Spinal cord (tissue), 10 donors: ENCODE data around the gene SIRPD. TPM values are rescaled to one million over a fixed set of nuclear protein-coding genes. Genes with fewer than 3 reads are reported as not detected.

Experiments used
- DNase-seq, 6 donors: peaks; one replicate each; pipeline versions ENCODE4 v3.0.0 to v3.0.0-alpha.2; 2013 to 2015; ENCODE audit warnings: low spot score in 6 of 6, low read depth in 4 of 6
- H3K27ac ChIP-seq: one replicate; pipeline ENCODE4 v1.5.1; 2013; ENCODE audit warnings: low read depth, low read length, control low read depth
- H3K27me3 ChIP-seq: one replicate; pipeline ENCODE4 v1.6.1; 2013; ENCODE audit warnings: low read length; ENCODE audit not compliant: control insufficient read depth, insufficient read depth
- H3K36me3 ChIP-seq: one replicate; pipeline ENCODE4 v1.6.1; 2013; ENCODE audit warnings: low read length; ENCODE audit not compliant: control insufficient read depth, insufficient read depth
- H3K4me1 ChIP-seq: one replicate; pipeline ENCODE4 v1.6.1; 2013; ENCODE audit warnings: low read length; ENCODE audit not compliant: control insufficient read depth, insufficient read depth
- H3K4me3 ChIP-seq: one replicate; pipeline ENCODE4 v1.5.1; 2013; ENCODE audit warnings: low read depth, low read length, control low read depth
- H3K9me3 ChIP-seq: one replicate; pipeline ENCODE4 v1.6.1; 2013; ENCODE audit warnings: low read length; ENCODE audit not compliant: control insufficient read depth, insufficient read depth
- WGBS: methylation state at CpG from one replicate; pipeline ENCODE4 v1.1.5; 2013; ENCODE audit warnings: missing lambda C conversion rate; ENCODE audit not compliant: insufficient coverage; 5-methylcytosine and 5-hydroxymethylcytosine counted together
- polyA plus RNA-seq, 2 donors: library from polyadenylated mRNA; unstranded; fragments of 120-200 nt; gene quantifications; one replicate each; pipeline ENCODE4 v1.2.1, GENCODE V29; 2013; ENCODE audit not compliant: insufficient read length in 2 of 2
- small RNA-seq: library from RNA; depleted of rRNA; stranded (forward); fragments of <200 nt; gene quantifications from one replicate; pipeline ENCODE3, GENCODE V24; 2014; ENCODE audit warnings: low replicate concordance
- total RNA-seq, 2 donors: library from RNA; depleted of rRNA in 1 of 2; stranded (reverse); fragments of 120-200 nt in 1 of 2; fragments of >200 nt in 1 of 2; gene quantifications; one replicate each; pipeline versions ENCODE4 v1.2.3 to v1.2.4, GENCODE V29; 2013 to 2014
- donor health status: healthy.

SIRPD gene
- total and polyA plus RNA-seq, 4 donors: not detected

DNA sequence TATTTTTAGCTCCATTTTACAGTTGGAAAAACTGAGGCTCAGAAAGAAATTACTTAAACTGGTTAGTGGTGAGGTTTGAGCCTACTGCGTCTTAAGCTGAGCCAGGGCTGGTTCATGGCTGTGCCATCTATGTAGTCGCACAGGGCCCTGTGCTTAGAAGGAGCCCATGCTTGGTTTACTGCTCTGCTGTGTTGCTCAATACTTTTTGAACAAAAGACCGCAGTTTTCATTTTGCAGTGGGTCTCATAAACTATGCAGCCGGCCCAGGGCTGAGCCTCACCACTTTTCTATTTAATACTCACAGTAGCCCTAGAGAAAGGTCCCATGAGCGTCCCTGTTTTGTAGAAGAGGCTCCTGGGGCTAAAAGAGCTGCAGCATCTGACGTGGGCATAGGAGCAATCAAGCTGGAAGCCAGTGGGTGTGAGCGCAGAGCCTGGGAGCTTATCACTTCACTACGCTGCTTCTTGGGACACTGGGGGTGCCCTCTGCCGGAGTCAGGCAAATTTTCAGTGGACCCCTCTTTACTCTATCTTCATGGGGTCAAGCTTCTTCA is 66.8 kb downstream of the SIRPD start:
- no peaks in the 10 kb centered on the region for H3K4me1 ChIP-seq
- H3K27me3 ChIP-seq: no peaks in the 10 kb centered on the region
- H3K27ac ChIP-seq: no peak overlapping the region
- H3K36me3 ChIP-seq: no peaks in the 10 kb centered on the region
- DNase-seq: no peak
- 75% methylated on average over 7 of the region's 9 CpGs for WGBS
- no peak overlapping the region for H3K4me3 ChIP-seq
- H3K9me3 ChIP-seq: no peaks in the 10 kb centered on the region

DNA sequence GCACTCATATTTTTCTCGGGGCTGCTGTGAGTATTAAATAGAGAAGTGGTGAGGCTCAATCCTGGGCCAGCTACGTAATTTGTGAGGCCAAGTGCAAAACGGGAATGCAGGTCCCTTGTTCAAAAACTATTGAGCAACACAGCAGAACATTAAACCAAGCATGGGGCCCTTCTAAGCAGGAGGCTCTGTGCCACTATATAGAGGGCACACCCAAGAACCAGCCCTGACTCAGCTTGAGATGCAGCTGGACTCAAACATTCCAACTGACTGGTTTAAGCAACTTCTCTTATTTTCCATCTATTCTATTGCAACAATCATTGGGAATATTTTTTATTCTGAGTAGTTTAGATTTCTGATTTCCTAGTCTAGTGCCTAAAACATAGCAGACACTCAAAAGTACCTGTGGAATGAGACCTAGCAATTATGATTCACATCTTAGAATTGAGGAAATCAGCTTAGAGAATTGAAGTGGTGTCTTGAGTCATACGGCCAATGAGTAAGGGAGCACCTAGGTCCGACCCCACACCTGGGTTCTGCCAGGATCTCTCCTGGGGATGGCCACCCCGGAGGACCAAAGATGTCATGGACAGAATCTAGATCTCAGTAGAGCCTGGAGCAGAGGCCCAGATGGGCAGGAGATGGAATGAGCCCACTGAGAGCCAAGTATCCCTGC is 67.6 kb downstream of the SIRPD start:
- Histone ChIP-seq H3K9me3 (no peaks in the 10 kb centered on the region), H3K4me3 (no peak overlapping the region), H3K4me1 (no peaks in the 10 kb centered on the region), H3K27ac (no peak overlapping the region), H3K27me3 (no peaks in the 10 kb centered on the region), H3K36me3 (no peaks in the 10 kb centered on the region)
- no peak for DNase-seq
- WGBS: 72% methylated on average over 5 of the region's 6 CpGs

DNA sequence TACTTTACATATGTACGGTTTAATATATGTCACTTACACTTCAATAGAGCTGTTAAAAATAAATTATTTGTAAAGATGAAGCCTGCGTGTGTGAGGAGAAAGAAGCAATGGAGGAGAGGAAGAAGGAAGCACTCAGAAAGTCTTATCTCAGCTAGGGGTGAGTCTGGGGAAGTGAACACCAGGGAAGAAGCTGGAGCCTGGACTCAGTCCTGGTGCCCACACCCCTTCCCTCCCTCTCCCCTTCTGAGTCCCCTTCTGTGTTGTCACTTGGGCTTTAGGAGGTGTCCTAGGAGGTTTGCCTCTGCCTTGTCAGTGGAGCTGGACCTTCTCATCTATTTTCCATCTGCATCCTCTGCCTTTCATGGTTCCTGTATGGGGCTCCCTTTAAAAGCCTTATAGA is 68.2 kb downstream of the SIRPD start:
- Histone ChIP-seq H3K4me1 (no peaks in the 10 kb centered on the region), H3K4me3 (no peak overlapping the region), H3K27ac (no peak overlapping the region), H3K9me3 (no peaks in the 10 kb centered on the region), H3K27me3 (no peaks in the 10 kb centered on the region), H3K36me3 (no peaks in the 10 kb centered on the region)
- WGBS: no CpG with 5 or more reads among the region's 2 CpGs
- no peak for DNase-seq

DNA sequence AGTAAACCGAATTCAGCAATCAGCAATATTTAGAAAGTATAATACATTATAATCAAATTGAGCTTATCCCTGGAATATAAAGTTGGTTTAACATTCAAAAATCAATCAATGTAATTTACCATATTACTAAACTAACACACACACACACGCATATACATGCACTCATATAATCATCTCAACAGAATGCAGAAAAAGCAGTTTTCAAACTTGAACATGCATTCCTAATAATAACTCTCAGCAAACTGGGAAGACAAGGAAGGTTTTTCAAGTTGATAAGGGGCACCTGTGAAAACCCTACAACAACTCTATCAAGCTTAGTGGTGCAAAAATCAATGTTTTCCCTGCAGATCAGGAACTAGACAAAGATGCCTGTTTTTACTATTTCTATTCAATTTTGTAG is 70.9 kb downstream of the SIRPD start:
- no peak for DNase-seq
- Histone ChIP-seq H3K27ac (no peak overlapping the region), H3K4me3 (no peak overlapping the region), H3K9me3 (no peaks in the 10 kb centered on the region), H3K36me3 (no peaks in the 10 kb centered on the region), H3K4me1 (no peaks in the 10 kb centered on the region), H3K27me3 (no peaks in the 10 kb centered on the region)
- no CpG with 5 or more reads among the region's 2 CpGs for WGBS

DNA sequence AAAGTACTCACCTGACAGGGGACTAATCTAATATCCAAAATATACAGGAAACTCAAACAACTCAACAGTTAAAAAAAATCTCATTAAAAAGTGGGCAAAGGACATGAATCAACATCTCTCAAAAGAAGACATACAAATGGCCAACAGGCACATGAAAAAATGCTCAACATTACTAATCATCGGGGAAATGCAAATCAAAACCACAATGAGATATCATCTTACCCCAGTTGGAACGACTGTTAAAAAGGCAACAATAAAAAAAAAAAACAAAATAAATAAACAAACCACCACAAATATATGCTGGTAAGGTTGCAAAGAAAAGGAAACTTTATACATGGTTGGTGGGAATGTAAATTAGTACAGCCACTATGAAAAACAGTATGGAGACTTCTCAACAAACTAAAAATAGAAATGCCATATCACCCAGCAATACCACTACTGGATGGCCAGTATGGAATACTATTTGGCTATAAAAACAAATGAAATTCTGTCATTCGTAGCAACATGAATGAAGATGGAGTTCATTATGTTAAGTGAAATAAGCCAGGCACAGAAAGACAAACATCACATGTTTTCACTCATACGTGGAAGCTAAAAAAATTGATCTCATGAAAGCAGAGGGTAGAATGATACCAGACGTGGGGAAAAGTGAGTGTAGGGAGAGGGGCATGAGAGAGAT is 72.9 kb downstream of the SIRPD start:
- Histone ChIP-seq H3K27me3 (no peaks in the 10 kb centered on the region), H3K9me3 (no peaks in the 10 kb centered on the region), H3K36me3 (no peaks in the 10 kb centered on the region), H3K4me3 (no peak overlapping the region), H3K27ac (no peak overlapping the region), H3K4me1 (no peaks in the 10 kb centered on the region)
- WGBS: 60% methylated on average over 1 of the region's 5 CpGs
- DNase-seq: no peak

Small RNA genes within 50 kb of the gene (small RNA-seq; reads per million reads assigned to genes)
- gene RNU6-917P: not detected

Other genes starting within 250 kb of the SIRPD start
- 1 to 10 TPM; 4.1 to 8.7 TPM for gene SDCBP2, start 228.6 kb downstream of the SIRPD start, total RNA-seq
- gene SDCBP2, start 228.6 kb downstream of the SIRPD start, polyA plus RNA-seq: 10 to 100 TPM; 20.0 to 20.1 TPM
- gene FKBP1A, start 164.7 kb downstream of the SIRPD start, total RNA-seq: 100 to 1,000 TPM in 1 of 2 donors, 10 to 100 TPM in 1; 87.2 to 102 TPM
- gene FKBP1A, start 164.7 kb downstream of the SIRPD start, polyA plus RNA-seq: 100 to 1,000 TPM; 258 to 261 TPM
- 10 to 100 TPM; 32.0 to 50.3 TPM for gene NSFL1C, start 90.9 kb downstream of the SIRPD start, total RNA-seq
- 100 to 1,000 TPM; 118 to 119 TPM for gene NSFL1C, start 90.9 kb downstream of the SIRPD start, polyA plus RNA-seq
- gene SIRPB2, start 66.3 kb downstream of the SIRPD start, total RNA-seq: 1 to 10 TPM; 1.8 to 2.6 TPM
- 1 to 10 TPM; 1.3 to 1.5 TPM for gene SIRPB2, start 66.3 kb downstream of the SIRPD start, polyA plus RNA-seq
- gene SIRPB1, start 62.3 kb upstream of the SIRPD start, total RNA-seq: under 1 TPM in 1 of 2 donors, not detected in 1; 0.69 TPM
- 1 to 10 TPM; 1.2 to 2.9 TPM for gene SIRPB1, start 62.3 kb upstream of the SIRPD start, polyA plus RNA-seq
- gene SIRPG, start 100.1 kb upstream of the SIRPD start, total RNA-seq: not detected
- not detected for gene SIRPG, start 100.1 kb upstream of the SIRPD start, polyA plus RNA-seq